RWPE1 (cell line): ENCODE measurements around the gene S1PR2.
A peak's percentile ranks its signal among the peaks of the same experiment; 100 is the strongest.
"Not testable (repeated sequence)": the region's sequence is repeated elsewhere in the genome, so short reads cannot be mapped to it uniquely, and the experiment has no call there.

ENCODE experiments used
- CTCF ChIA-PET: fragments of 350-600 bp; sonication (Branson Sonifier 250); formaldehyde crosslinking; extraction: SDS; loops from one replicate; lab custom pipeline; 2021; lab: Yijun Ruan, JAX
- POLR2A ChIA-PET: fragments of 400-600 bp; formaldehyde crosslinking; extraction: SDS; loops from one replicate; lab custom pipeline; 2020; ENCODE audit warnings: antibody characterized with exemption; ENCODE audit not compliant: low non-redundant PET; lab: Yijun Ruan, JAX
- DNase-seq: peaks from one replicate; pipeline ENCODE4 v3.0.0; 2012; ENCODE audit warnings: low spot score
- H3K27ac ChIP-seq: fragments of 450-650 bp; 2 replicates; pipeline ENCODE4 v1.5.1; 2017
- CTCF ChIP-seq: fragments of 450-650 bp; conservative IDR thresholded peaks from 2 replicates; pipeline ENCODE4 v1.5.1; 2017; ENCODE audit warnings: low read depth, mild to moderate bottlenecking

S1PR2 gene

GRCh38 chr19:10246511-10246910 is 15.4 kb upstream of the S1PR2 start:
- ChIA-PET CTCF (interaction anchor here (0.6 to 1.4 kb wide), 2 partner anchors 12 to 177 kb away, joined by 3 to 4 read pairs; no protein-coding TSS in a partner anchor), POLR2A (no interaction called here)
- TF ChIP-seq CTCF: no peak
- no peak for DNase-seq
- no peak overlapping the region for H3K27ac ChIP-seq

GRCh38 chr19:10245189-10245939 is 14.2 kb upstream of the S1PR2 start:
- H3K27ac ChIP-seq: no peak overlapping the region
- TF ChIP-seq CTCF: no peak
- CTCF ChIA-PET: interaction anchor here (0.6 to 1.4 kb wide), 3 partner anchors 10 to 19 kb away, joined by 3 to 4 read pairs (median 4); no protein-coding TSS in a partner anchor
- POLR2A ChIA-PET: interaction anchor here (0.6 kb wide), 1 partner anchor 275 kb away, joined by 6 read pairs; no protein-coding TSS in a partner anchor
- DNase-seq: no peak

- CTCF ChIA-PET: interaction anchor here (0.7 kb wide), 1 partner anchor 8 kb away, joined by 3 read pairs; no protein-coding TSS in a partner anchor
- H3K27ac ChIP-seq: no peak overlapping the region
- POLR2A ChIA-PET: interaction anchor here (0.7 kb wide), 1 partner anchor 127 kb away, joined by 9 read pairs; no protein-coding TSS in a partner anchor
Measured at GRCh38 chr19:10243606-10244005, 12.5 kb upstream of the S1PR2 start.

GRCh38 chr19:10241826-10242449 is 10.8 kb upstream of the S1PR2 start:
- H3K27ac ChIP-seq, DNase-seq, POLR2A ChIA-PET: not testable (repeated sequence)
- CTCF ChIA-PET: interaction anchor here (0.6 kb wide), 1 partner anchor 21 kb away, joined by 3 read pairs; no protein-coding TSS in a partner anchor

More at GRCh38 chr19:10243606-10244005, 12.5 kb upstream of the S1PR2 start:
- no peak for TF ChIP-seq CTCF
- no peak for DNase-seq

- CTCF ChIA-PET: interaction anchor here (0.6 to 1.1 kb wide), 2 partner anchors 12 kb away, joined by 3 read pairs; no protein-coding TSS in a partner anchor
- POLR2A ChIA-PET: no interaction called here
- TF ChIP-seq CTCF: no peak
- DNase-seq: peak; percentile 29
- no peak overlapping the region for H3K27ac ChIP-seq
Measured at GRCh38 chr19:10238172-10238783, 7.1 kb upstream of the S1PR2 start.

GRCh38 chr19:10237702-10238101 is 6.6 kb upstream of the S1PR2 start:
- TF ChIP-seq CTCF: no peak
- H3K27ac ChIP-seq: no peak overlapping the region
- no peak for DNase-seq

GRCh38 chr19:10235409-10235808 is 4.3 kb upstream of the S1PR2 start:
- H3K27ac ChIP-seq, DNase-seq: not testable (repeated sequence)
- ChIA-PET POLR2A (interaction anchor here (0.7 kb wide), 1 partner anchor 119 kb away, joined by 6 read pairs; no protein-coding TSS in a partner anchor), CTCF (interaction anchor here (0.5 to 0.7 kb wide), 4 partner anchors 9 to 152 kb away, joined by 3 to 8 read pairs (median 4); no protein-coding TSS in a partner anchor)

More at GRCh38 chr19:10237702-10238101, 6.6 kb upstream of the S1PR2 start:
- CTCF ChIA-PET: interaction anchor here (0.6 kb wide), 1 partner anchor 12 kb away, joined by 3 read pairs; no protein-coding TSS in a partner anchor
- POLR2A ChIA-PET: no interaction called here
